K562 (cell line): ENCODE data around the gene APOM. TPM values are rescaled to one million over a fixed set of nuclear protein-coding genes. Genes with fewer than 3 reads are reported as not detected.

ENCODE experiments used
- CREBBP ChIP-seq: IDR thresholded peaks from one replicate; pipeline ENCODE4 v1.6.1; 2012; ENCODE audit warnings: low read depth, mild to moderate bottlenecking, control low read depth, inconsistent platforms, low read length
- ERF ChIP-seq: fragments of 450-650 bp; formaldehyde crosslinking; IDR thresholded peaks from 2 replicates; pipeline ENCODE4 v1.4.0; 2020; ENCODE audit warnings: mild to moderate bottlenecking, mixed read lengths
- HDGF ChIP-seq: fragments of 450-650 bp; IDR thresholded peaks from 2 replicates; pipeline ENCODE4 v1.6.1; 2016
- HMG20B ChIP-seq: fragments of 250-450 bp; sonication (Bioruptor Pico); IDR thresholded peaks from 2 replicates; pipeline ENCODE4 v1.5.0; 2021; ENCODE audit warnings: mild to moderate bottlenecking
- IRF2 ChIP-seq: sonication (generic); formaldehyde crosslinking; IDR thresholded peaks from 2 replicates; pipeline ENCODE4 v1.8.1; 2022; ENCODE audit warnings: mild to moderate bottlenecking, missing genetic modification reagents
- KLF6 ChIP-seq: fragments of 250-450 bp; sonication (Bioruptor Pico); IDR thresholded peaks from 2 replicates; pipeline ENCODE4 v1.4.0; 2020; ENCODE audit warnings: mild to moderate bottlenecking, moderate library complexity, borderline replicate concordance
- RBBP5 ChIP-seq: fragments of 200-600 bp; sonication (generic); IDR thresholded peaks from 2 replicates; pipeline ENCODE4 v1.6.1; 2012; ENCODE audit warnings: borderline replicate concordance, mild to moderate bottlenecking, low read length, control low read depth, inconsistent platforms; ENCODE audit not compliant: insufficient read depth, poor library complexity, severe bottlenecking
- TCF7L2 ChIP-seq: fragments of 150-350 bp; IDR thresholded peaks from 2 replicates; pipeline ENCODE4 v1.6.1; 2016; ENCODE audit warnings: low read depth, mild to moderate bottlenecking, low read length, moderate library complexity
- THAP12 ChIP-seq: fragments of 250-450 bp; sonication (Bioruptor Pico); IDR thresholded peaks from 2 replicates; pipeline ENCODE4 v1.9.0; 2021; ENCODE audit warnings: mild to moderate bottlenecking, inconsistent platforms
- U2AF1 ChIP-seq: fragments of 200-400 bp; formaldehyde crosslinking; optimal IDR thresholded peaks from 2 replicates; pipeline ENCODE3; 2017; ENCODE audit warnings: mild to moderate bottlenecking, low read depth, low read length, moderate library complexity
- ZBTB7A ChIP-seq: IDR thresholded peaks from 2 replicates; pipeline ENCODE4 v1.6.1; 2011; ENCODE audit warnings: low read depth, mild to moderate bottlenecking, low read length, moderate library complexity, borderline replicate concordance; ENCODE audit not compliant: control insufficient read depth
- ZNF280B ChIP-seq: fragments of 250-450 bp; sonication (Bioruptor Pico); IDR thresholded peaks from 2 replicates; pipeline ENCODE4 v1.5.1; 2021; ENCODE audit warnings: mild to moderate bottlenecking
- ZNF668 ChIP-seq: fragments of 250-450 bp; sonication (Bioruptor Pico); IDR thresholded peaks from 2 replicates; pipeline ENCODE4 v1.8.0; 2022; ENCODE audit warnings: mild to moderate bottlenecking, inconsistent platforms
- polyA plus RNA-seq, 8 experiments: library from polyadenylated mRNA; depleted of rRNA in 4 of 8; stranded (reverse) in 5 of 8; unstranded in 3 of 8; fragments of >200 nt; fragmentation: Nextera tagmentation in 2 of 8; fragmentation: Illumina TruSeq in 1 of 8; extraction: Ambion mirVana in 2 of 8; extraction: Trizol in 1 of 8; gene quantifications; 2 replicates each; pipeline versions ENCODE4 v1.2.1 to v1.2.3, GENCODE V29; 2011 to 2014; ENCODE audit warnings: inconsistent platforms in 1 of 8, missing spikeins in 1 of 8
- total RNA-seq, 7 experiments: library from RNA; depleted of rRNA in 6 of 7; stranded (reverse); fragments of >200 nt in 6 of 7; fragmentation: Illumina TruSeq in 2 of 7; extraction: Trizol in 2 of 7; gene quantifications; 2 replicates each; pipeline versions ENCODE4 v1.2.1 to v1.2.3, GENCODE V29; 2011 to 2021; ENCODE audit warnings: low replicate concordance in 1 of 7
- TF ChIP-seq, protein P1 (sequence below): fragments of 450-650 bp; formaldehyde crosslinking; IDR thresholded peaks from 2 replicates; pipeline ENCODE4 v1.4.0; 2020; ENCODE audit warnings: mild to moderate bottlenecking, moderate library complexity
- TF ChIP-seq, protein P2 (sequence below): fragments of 450-650 bp; IDR thresholded peaks from 2 replicates; pipeline ENCODE4 v1.6.1; 2017; ENCODE audit warnings: antibody characterized with exemption, mild to moderate bottlenecking
- TF ChIP-seq, protein P3 (sequence below): fragments of 250-450 bp; sonication (Bioruptor Pico); IDR thresholded peaks from 2 replicates; pipeline ENCODE4 v1.6.1; 2021; ENCODE audit warnings: mild to moderate bottlenecking

Gene APOM
- total and polyA plus RNA-seq, 9 of the 15 experiments (the other 6 are each of a cell fraction or from before 2014, with no cell fraction given) = 5.7 to 24.3 (median 10.4) TPM

DNA sequence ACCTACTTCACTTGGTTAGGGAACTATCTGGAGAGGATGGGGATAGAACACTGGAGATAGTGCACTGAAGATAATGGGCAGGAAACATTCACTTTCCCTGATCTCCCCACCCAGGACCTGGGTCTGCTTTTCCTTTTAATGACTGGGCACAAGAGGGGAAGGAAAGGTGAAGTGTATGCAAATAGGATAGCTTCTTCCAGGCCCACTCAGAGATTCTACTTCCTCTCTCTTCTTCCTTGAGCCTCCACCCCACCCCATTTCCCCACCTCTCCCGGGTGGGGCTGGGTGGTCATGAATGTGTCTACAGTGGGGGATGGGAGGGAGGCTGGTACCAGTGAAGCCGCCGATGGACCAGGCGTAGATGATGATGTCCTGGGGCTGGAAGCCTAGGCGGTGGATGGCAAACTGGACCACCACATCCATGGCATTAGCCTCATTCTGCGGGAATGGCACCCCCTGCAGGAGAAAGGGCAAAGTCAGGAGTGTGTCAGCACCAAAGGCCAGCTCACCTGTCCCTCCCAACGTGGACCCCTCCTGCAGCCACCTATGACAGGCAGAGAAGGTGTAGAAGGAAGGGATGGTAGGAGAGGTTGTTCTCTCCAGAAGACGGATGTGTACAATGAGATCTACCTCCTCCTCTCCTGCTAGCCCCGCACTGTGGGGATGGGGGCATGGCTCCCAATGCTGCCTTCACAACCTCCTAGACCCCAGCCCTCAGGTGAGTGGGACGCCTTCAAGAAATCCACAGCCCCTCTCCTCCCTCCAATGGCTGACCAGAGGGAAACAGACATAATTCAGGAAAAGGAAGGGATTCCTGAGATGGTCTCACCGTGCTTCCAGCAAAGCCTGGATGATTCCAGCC lies 33.8 kb downstream of the APOM start (continued):
- TF ChIP-seq, protein P1, sequence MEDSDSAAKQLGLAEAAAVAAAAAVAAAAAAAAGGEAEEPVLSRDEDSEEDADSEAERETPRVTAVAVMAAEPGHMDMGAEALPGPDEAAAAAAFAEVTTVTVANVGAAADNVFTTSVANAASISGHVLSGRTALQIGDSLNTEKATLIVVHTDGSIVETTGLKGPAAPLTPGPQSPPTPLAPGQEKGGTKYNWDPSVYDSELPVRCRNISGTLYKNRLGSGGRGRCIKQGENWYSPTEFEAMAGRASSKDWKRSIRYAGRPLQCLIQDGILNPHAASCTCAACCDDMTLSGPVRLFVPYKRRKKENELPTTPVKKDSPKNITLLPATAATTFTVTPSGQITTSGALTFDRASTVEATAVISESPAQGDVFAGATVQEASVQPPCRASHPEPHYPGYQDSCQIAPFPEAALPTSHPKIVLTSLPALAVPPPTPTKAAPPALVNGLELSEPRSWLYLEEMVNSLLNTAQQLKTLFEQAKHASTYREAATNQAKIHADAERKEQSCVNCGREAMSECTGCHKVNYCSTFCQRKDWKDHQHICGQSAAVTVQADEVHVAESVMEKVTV (CRISPR knock-in tag) = no peak
- TF ChIP-seq ZBTB7A = peak; percentile 44
- TF ChIP-seq U2AF1 = no peak
- no peak for TF ChIP-seq TCF7L2
- no peak for TF ChIP-seq HMG20B (CRISPR knock-in tag)
- no peak for TF ChIP-seq RBBP5
- TF ChIP-seq, protein P2, sequence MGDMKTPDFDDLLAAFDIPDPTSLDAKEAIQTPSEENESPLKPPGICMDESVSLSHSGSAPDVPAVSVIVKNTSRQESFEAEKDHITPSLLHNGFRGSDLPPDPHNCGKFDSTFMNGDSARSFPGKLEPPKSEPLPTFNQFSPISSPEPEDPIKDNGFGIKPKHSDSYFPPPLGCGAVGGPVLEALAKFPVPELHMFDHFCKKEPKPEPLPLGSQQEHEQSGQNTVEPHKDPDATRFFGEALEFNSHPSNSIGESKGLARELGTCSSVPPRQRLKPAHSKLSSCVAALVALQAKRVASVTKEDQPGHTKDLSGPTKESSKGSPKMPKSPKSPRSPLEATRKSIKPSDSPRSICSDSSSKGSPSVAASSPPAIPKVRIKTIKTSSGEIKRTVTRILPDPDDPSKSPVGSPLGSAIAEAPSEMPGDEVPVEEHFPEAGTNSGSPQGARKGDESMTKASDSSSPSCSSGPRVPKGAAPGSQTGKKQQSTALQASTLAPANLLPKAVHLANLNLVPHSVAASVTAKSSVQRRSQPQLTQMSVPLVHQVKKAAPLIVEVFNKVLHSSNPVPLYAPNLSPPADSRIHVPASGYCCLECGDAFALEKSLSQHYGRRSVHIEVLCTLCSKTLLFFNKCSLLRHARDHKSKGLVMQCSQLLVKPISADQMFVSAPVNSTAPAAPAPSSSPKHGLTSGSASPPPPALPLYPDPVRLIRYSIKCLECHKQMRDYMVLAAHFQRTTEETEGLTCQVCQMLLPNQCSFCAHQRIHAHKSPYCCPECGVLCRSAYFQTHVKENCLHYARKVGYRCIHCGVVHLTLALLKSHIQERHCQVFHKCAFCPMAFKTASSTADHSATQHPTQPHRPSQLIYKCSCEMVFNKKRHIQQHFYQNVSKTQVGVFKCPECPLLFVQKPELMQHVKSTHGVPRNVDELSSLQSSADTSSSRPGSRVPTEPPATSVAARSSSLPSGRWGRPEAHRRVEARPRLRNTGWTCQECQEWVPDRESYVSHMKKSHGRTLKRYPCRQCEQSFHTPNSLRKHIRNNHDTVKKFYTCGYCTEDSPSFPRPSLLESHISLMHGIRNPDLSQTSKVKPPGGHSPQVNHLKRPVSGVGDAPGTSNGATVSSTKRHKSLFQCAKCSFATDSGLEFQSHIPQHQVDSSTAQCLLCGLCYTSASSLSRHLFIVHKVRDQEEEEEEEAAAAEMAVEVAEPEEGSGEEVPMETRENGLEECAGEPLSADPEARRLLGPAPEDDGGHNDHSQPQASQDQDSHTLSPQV = peak; percentile 51
- no peak for TF ChIP-seq KLF6 (CRISPR knock-in tag)
- no peak for TF ChIP-seq ZNF280B (CRISPR knock-in tag)
- no peak for TF ChIP-seq ERF
- no peak; the same call in 1 of the 2 replicates for TF ChIP-seq HDGF
- no peak for TF ChIP-seq CREBBP
- TF ChIP-seq, protein P3, sequence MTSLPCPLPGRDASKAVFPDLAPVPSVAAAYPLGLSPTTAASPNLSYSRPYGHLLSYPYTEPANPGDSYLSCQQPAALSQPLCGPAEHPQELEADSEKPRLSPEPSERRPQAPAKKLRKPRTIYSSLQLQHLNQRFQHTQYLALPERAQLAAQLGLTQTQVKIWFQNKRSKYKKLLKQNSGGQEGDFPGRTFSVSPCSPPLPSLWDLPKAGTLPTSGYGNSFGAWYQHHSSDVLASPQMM (CRISPR knock-in tag) = peak; percentile 64; the same call in 1 of the 2 replicates
- no peak; the same call in 1 of the 2 replicates for TF ChIP-seq IRF2 (CRISPR knock-in tag)
- no peak for TF ChIP-seq ZNF668
- TF ChIP-seq THAP12 = no peak
